VCaP (cell line): ENCODE results near the gene ICA1.

ENCODE experiments used
- H3K27ac ChIP-seq: fragments of 450-650 bp; 2 replicates; pipeline ENCODE4 v1.5.1; 2017
- TF ChIP-seq, protein P1 (sequence below): fragments of 450-650 bp; conservative IDR thresholded peaks from 2 replicates; pipeline ENCODE4 v1.5.1; 2017; ENCODE audit warnings: mild to moderate bottlenecking, moderate library complexity

The ICA1 gene

DNA sequence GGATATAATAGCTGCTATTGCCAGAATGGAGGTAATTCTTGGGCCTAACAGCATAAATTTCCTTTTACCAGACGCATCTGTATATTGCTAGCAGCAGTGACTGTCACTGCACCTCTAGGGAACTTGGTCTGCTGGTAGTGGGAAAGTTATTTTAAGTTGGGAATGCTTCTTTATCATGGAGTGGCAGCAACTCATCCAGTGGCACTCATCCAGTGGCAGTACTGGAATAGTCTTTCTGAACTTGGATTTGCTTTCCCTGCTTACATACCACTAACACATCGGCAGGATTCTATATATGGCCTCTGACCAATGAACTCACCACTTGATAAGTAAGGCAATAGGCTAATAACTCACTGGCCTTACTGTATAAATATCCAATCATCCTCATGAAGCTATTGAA, 22.0 kb upstream of the ICA1 start:
- H3K27ac ChIP-seq, result peak overlapping the region; percentile 70
- TF ChIP-seq, protein P1, sequence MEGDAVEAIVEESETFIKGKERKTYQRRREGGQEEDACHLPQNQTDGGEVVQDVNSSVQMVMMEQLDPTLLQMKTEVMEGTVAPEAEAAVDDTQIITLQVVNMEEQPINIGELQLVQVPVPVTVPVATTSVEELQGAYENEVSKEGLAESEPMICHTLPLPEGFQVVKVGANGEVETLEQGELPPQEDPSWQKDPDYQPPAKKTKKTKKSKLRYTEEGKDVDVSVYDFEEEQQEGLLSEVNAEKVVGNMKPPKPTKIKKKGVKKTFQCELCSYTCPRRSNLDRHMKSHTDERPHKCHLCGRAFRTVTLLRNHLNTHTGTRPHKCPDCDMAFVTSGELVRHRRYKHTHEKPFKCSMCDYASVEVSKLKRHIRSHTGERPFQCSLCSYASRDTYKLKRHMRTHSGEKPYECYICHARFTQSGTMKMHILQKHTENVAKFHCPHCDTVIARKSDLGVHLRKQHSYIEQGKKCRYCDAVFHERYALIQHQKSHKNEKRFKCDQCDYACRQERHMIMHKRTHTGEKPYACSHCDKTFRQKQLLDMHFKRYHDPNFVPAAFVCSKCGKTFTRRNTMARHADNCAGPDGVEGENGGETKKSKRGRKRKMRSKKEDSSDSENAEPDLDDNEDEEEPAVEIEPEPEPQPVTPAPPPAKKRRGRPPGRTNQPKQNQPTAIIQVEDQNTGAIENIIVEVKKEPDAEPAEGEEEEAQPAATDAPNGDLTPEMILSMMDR, result no peak

DNA sequence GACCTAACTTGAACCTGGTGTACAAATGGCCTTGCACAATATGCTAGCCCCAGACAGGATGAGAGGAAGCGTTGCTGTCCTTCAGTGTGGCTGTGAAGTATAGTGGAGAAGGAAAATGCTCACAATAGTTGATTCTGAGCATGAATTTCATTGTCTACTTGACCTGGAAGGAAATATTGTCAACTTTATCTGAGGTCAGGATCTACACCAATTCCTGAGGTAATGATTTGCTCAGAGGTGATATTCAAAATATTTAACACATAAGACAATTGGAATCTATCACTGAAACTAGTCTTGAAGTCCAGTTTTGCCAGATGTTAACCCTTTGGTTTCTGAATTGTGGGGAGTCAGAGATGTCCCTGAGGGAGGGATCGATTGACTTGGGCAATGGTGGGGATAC, 20.9 kb upstream of the ICA1 start:
- TF ChIP-seq, protein P1, result no peak
- no peak overlapping the region for H3K27ac ChIP-seq

DNA sequence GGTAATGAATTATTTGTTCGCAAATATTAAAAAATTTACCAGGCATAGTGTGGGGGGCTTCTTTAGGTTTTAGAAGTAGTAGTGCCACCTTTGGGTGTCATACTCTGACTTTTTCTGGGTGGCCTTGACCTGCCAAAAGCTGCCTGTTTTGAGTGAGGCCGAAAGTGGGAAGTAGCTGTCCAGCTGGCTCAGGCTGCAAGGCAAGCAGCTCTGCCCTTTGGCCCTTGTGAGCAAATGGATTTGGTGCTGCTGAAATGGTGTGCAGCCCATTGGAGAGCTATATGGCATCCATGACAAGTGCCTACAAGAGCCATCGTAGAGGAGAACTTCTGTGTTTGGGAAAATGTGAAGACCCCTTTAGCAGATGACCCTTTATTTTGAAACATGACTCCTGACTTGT, 20.2 kb upstream of the ICA1 start:
- no peak overlapping the region for H3K27ac ChIP-seq
- TF ChIP-seq, protein P1, result no peak

DNA sequence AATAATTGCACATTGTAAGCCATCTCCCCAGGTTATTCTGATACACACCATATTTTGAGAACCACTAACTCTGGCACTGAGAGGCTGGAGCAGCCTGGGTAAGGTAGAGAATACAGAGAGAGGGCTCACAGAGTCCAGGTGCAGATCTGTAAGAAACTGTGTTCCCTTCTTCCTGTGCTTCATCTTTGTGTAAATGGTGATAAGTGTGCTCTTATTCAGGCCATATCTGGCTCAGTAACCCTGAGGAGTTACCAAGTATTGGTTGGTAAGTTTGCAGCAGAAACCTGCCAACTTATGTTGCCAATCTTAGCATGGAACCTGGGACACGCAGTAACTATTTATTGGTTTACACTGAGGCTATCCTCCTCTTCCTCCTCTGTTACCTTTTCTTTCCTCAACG, 16.2 kb upstream of the ICA1 start:
- H3K27ac ChIP-seq, result no peak overlapping the region
- TF ChIP-seq, protein P1, result no peak

DNA sequence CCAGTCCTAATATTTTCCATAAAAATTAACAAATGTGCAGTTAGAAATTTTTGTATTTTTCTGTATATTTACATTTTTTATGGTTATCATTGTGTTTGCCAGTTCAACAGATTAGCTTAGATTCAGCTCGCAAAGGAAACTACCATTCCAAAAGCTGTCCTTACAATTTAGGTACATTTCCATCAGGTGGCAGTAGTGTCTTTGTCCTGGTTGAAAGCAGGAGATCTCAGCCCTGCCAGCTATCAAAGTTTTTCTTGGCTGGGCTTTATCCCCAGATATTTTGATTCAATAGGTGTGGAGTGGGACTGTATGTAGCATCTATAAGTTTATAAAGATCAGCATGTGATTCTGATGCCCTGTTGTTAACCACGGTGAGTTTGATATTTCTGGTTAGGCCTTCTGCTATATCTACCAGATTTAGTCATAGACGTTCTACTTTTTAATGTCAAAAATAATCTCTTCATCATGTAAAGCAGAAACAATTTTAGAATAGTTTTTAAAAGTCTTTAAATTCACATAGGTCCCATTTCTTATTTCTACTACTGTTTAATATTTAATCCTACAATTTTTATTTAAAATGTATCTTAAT, 15.5 kb upstream of the ICA1 start:
- TF ChIP-seq, protein P1, result peak; percentile 76
- H3K27ac ChIP-seq, result no peak overlapping the region

DNA sequence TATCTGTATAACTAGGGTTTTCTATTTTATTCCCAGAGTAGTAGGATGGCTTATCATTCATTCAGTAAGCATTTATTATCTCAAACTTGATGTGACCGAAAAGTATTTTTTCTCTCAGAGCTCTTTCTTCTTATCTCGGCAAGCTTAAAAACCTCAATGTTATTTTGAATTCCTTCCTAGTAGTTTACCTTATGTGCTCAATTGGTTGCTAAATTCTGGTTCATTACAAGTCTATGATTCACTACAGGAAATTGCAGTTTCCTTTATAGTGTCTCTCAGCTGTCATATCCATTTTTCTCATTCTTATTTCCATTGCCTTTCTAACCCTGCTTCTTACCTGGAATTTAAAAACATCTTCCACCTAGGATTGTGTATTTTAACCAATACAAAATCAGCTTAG, 12.6 kb upstream of the ICA1 start:
- TF ChIP-seq, protein P1, result no peak
- H3K27ac ChIP-seq, result no peak overlapping the region

DNA sequence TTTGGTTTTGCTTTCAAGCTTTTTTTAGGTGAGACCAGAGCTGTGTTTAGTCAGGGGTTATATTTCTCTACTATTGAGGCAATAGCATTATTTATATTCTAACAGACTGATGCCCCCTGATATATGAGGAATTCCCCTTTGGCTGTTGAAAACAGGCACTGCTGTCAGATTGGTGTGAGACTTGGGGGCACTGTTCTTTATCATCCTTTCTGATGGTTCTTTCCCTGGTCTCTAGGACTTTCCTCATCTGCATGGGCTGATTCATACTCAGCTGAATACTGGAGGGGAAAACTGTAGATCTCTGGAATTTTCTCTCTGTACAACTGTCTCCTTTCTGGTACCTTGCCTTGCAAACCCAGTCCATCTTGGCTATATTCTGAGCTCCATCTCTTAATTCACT, 10.0 kb upstream of the ICA1 start:
- TF ChIP-seq, protein P1, result no peak
- H3K27ac ChIP-seq, result no peak overlapping the region
